Tibial artery (tissue), 4 donors: ENCODE results near the gene LMF1.

Experiments
- DNase-seq, 2 donors: peaks; one replicate each; pipeline ENCODE4 v3.0.0-alpha.2; 2019
- H3K27ac ChIP-seq, 2 donors: fragments of 200-600 bp; sonication (generic) in 1 of 2; 1 replicate in 1 of 2; 2 replicates in 1 of 2; pipeline ENCODE4 v1.5.1; 2018 to 2019; ENCODE audit warnings: mild to moderate bottlenecking in 1 of 2
- H3K27me3 ChIP-seq, 2 donors: fragments of 200-600 bp; sonication (generic) in 1 of 2; one replicate each; pipeline versions ENCODE4 v1.5.1 to v1.6.0; 2016 to 2019
- H3K36me3 ChIP-seq, 3 donors: fragments of 200-600 bp; sonication (generic) in 2 of 3; one replicate each; pipeline ENCODE4 v1.5.1; 2016 to 2019; ENCODE audit warnings: mild to moderate bottlenecking in 2 of 3
- H3K4me1 ChIP-seq, 4 donors: fragments of 200-600 bp; sonication (generic) in 2 of 4; 1 replicate in 3 of 4; 2 replicates in 1 of 4; pipeline ENCODE4 v1.5.1; 2016 to 2019
- H3K4me3 ChIP-seq, 2 donors: fragments of 200-600 bp; sonication (generic) in 1 of 2; 1 replicate in 1 of 2; 2 replicates in 1 of 2; pipeline ENCODE4 v1.5.1; 2018 to 2019; ENCODE audit warnings: mild to moderate bottlenecking in 2 of 2
- H3K9me3 ChIP-seq, 3 donors: fragments of 200-600 bp; sonication (generic) in 1 of 3; one replicate each; pipeline ENCODE4 v1.5.1; 2016 to 2019
- intact Hi-C: fragments of 100-400 bp; cut with DNase I; formaldehyde crosslinking; loops from one replicate; pipeline ENCODE4 v1.15.0; 2023; ENCODE audit warnings: low total_unique reads
- TF ChIP-seq, protein P1 (sequence below), 2 experiments: fragments of 200-600 bp in 1 of 2; fragments of 450-650 bp in 1 of 2; IDR thresholded peaks; one replicate each; pipeline ENCODE4 v1.5.1; 2017 to 2019; ENCODE audit warnings: antibody characterized with exemption in 2 of 2, mild to moderate bottlenecking in 1 of 2, moderate library complexity in 1 of 2

Gene LMF1

DNA sequence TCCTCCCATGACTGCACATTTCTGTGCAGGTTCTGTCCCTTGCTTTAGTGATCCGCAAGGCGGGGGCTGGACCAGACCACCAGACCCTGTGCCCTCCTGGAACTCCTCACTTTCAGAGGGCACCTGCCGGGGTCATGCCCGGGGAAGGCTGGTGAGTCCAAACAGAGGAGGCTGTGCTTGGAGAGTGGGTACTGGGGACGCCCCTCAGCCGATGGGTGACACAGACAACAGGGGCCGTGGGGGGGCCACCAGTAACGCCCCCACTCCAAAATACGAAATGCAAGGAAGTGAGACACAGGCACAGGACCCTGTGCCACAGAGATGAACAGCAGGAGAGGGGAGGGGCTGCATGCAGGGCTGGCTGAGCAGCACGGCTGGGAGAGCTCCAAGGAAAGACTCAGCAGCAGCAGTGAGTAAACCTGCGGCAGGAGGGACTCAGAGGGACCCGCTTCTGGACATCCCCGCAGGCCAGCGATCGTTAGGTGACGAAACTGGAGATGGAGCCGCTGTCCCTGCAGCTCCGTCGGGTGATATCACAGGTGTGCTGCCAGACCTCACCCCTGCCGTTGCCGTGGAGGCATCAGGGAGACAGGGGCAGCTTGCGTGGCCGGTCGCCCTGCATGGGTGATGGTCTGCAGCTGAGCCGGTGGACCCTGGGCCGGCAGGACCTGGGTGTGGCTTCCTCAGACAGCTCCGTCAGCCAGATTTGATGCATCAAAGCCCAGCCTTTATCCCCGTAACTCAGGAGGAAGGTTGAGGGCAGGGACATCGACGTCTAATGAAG lies 99.0 kb downstream of the LMF1 start:
- no peak overlapping the region for H3K27ac ChIP-seq
- DNase-seq: no peak
- H3K9me3 ChIP-seq: no peaks in the 10 kb centered on the region
- H3K36me3 ChIP-seq: peaks cover 16 to 96% (median 62%) of the 10 kb centered on the region in 3 donors
- intact Hi-C loops: no loop called here
- no peaks in the 10 kb centered on the region for H3K27me3 ChIP-seq
- no peaks in the 10 kb centered on the region for H3K4me1 ChIP-seq
- H3K4me3 ChIP-seq: no peak overlapping the region
- TF ChIP-seq, protein P1, sequence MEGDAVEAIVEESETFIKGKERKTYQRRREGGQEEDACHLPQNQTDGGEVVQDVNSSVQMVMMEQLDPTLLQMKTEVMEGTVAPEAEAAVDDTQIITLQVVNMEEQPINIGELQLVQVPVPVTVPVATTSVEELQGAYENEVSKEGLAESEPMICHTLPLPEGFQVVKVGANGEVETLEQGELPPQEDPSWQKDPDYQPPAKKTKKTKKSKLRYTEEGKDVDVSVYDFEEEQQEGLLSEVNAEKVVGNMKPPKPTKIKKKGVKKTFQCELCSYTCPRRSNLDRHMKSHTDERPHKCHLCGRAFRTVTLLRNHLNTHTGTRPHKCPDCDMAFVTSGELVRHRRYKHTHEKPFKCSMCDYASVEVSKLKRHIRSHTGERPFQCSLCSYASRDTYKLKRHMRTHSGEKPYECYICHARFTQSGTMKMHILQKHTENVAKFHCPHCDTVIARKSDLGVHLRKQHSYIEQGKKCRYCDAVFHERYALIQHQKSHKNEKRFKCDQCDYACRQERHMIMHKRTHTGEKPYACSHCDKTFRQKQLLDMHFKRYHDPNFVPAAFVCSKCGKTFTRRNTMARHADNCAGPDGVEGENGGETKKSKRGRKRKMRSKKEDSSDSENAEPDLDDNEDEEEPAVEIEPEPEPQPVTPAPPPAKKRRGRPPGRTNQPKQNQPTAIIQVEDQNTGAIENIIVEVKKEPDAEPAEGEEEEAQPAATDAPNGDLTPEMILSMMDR (IDR thresholded peaks at IDR 0.05): no peak

DNA sequence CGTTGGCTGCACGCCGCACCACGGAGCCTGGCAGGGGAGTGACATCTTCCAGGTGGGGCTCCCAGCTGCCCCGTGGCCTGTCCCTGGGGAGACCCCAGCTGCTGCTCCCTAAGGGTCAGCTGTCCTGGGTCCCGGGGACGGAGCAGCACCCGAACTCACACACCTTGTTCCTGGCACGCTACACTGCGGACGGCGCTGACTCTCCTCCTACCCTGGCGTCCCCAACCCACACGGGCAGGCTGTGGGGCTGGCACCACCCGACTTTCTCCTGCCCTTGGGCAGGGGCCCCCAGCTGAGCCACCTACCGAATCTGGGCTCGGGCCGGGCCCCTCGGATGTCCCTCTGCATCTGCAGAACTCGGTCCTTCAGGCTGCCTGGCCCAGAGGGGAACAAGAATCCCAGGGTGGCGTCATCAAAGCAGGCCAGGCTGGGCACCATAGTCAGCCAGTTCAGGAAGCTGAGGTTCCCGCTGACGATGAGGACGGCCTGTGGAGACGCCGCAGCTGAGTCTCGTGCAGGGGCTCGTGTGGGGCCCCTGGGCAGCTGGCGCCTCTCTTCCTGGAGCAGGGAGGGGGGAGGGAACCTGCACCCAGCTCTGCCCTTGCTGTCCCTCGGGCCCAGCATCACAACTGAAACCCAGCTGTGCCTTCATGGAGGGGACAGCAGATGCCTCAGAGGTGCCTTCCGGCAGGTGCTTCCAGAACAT lies 99.8 kb downstream of the LMF1 start:
- TF ChIP-seq, protein P1 (IDR thresholded peaks at IDR 0.05): no peak
- DNase-seq: no peak
- no peak overlapping the region for H3K4me3 ChIP-seq
- no peaks in the 10 kb centered on the region for H3K4me1 ChIP-seq
- no peaks in the 10 kb centered on the region for H3K27me3 ChIP-seq
- intact Hi-C loops: no loop called here
- peaks cover 23 to 94% (median 70%) of the 10 kb centered on the region in 3 donors for H3K36me3 ChIP-seq
- H3K9me3 ChIP-seq: no peaks in the 10 kb centered on the region
- no peak overlapping the region for H3K27ac ChIP-seq

DNA sequence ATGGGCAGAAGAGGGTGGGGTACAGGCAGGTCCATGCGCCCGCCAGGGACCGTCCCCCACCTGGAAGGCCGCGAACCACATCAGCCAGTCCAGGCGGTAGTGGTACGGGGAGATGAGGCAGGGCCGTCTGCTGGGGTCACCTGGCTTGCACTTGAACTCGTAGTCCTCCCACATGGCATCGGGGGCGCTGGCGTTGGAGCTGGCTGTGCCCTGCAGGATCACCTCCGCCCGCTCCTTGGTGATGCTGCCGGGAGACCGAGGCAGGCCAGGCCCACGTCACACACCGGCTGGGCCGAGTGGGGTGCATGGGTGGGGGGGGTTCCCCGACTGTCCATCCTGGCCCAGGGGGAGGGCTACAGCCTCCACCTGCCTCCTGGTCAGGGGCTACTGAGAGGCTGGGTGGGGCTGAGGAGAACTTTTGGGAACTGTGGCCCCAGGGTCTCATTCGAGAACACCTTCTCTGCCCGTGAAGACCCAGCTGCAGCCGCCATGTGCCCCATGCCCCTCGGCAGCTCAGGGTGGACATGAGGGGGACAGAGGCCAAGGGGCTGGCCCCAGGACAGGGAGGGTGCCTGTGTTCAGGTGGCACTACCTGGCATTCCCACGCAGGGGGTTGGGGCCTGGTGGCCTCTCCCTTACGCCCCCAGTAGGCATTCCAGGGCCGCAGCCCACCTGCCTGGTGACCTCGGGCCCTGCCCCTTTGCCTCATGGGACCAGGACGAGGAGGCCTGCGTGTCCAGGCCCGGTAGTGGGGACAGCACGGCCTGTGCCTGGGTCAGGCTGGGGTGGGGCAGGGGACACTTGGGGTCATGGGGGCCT lies 100.8 kb downstream of the LMF1 start:
- Histone ChIP-seq H3K27ac (no peak overlapping the region), H3K4me1 (no peaks in the 10 kb centered on the region)
- no peak for DNase-seq

DNA sequence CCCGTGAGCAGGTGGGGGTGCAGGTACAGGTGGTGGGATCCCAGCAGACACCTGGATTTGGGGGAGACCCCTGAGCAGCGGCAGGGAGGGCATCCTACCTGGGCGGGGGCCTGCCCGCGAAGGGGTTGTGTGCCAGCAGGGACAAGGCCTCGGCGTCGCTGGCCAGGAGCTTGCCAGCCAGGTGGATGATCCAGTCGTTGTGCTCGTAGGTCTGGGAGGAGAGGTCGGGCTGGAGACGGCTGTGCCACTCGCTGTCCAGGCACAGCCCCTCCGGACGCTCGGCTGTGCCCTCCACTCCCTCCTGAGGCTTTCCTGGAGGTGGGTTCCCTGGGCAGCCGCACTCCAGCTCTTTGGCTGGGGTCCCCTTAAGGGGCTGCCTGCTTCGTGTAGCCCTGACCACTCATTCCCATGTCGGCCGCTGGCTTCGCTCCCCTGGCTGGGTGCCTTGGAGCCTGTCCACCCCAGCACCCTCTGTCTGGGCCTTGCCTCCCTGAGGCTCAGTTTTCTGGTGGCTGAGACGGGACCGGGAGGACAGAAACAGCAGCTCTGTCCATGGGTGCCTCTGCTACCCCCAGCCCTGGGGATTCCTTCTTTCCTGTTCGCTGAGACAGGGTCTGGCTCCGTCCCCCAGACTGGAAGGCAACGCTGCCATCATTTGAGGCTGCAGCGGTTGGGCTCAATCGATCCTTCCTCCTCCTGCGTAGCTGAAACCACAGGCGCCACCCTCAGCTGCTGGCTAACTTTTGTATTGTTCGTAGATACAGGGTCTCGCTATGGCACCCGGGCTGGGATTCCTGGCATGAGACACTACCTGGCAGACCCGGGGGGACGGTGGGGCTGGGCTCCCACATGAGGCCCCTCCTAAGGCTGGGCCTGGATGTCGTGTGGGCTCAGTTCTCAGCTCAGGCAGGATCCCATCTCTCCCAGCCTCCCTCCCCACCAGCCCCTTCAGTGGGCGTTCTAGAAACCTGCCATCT lies 101.7 kb downstream of the LMF1 start:
- Histone ChIP-seq H3K27ac (no peak overlapping the region), H3K9me3 (no peaks in the 10 kb centered on the region), H3K4me3 (no peak overlapping the region), H3K36me3 (peaks cover 23 to 76% (median 66%) of the 10 kb centered on the region in 3 donors), H3K27me3 (no peaks in the 10 kb centered on the region), H3K4me1 (no peaks in the 10 kb centered on the region)
- no peak for DNase-seq
- intact Hi-C loops: no loop called here
- TF ChIP-seq, protein P1 (IDR thresholded peaks at IDR 0.05): no peak

More for the DNA sequence above, 100.8 kb downstream of the LMF1 start:
- Histone ChIP-seq H3K27me3 (no peaks in the 10 kb centered on the region), H3K4me3 (no peak overlapping the region), H3K9me3 (no peaks in the 10 kb centered on the region), H3K36me3 (peaks cover 23 to 85% (median 70%) of the 10 kb centered on the region in 3 donors)
- intact Hi-C loops: no loop called here
- TF ChIP-seq, protein P1 (IDR thresholded peaks at IDR 0.05): no peak

GRCh38 chr16:868386-868755 lies 102.4 kb downstream of the LMF1 start:
- no peak for DNase-seq
- H3K9me3 ChIP-seq: no peaks in the 10 kb centered on the region
- no peaks in the 10 kb centered on the region for H3K4me1 ChIP-seq
- H3K27me3 ChIP-seq: no peaks in the 10 kb centered on the region
- TF ChIP-seq, protein P1 (IDR thresholded peaks at IDR 0.05): no peak
- intact Hi-C loops: no loop called here
- peaks cover 23 to 68% (median 59%) of the 10 kb centered on the region in 3 donors for H3K36me3 ChIP-seq
- H3K4me3 ChIP-seq: no peak overlapping the region
- H3K27ac ChIP-seq: no peak overlapping the region
